Right ventricle myocardium inferior (tissue), 1 donor: ENCODE data around the gene MDK. TPM values are rescaled to one million over a fixed set of nuclear protein-coding genes. Genes with fewer than 3 reads are reported as not detected.

ENCODE experiments used
- ATAC-seq: fragments of 200-7000 bp; cut with Tn5 transposase; one replicate; pipeline ENCODE4 v1.9.1; 2020; ENCODE audit warnings: mild to moderate bottlenecking, moderate library complexity
- DNase-seq: peaks from one replicate; pipeline ENCODE4 v3.0.0; 2021; ENCODE audit errors: missing footprints
- intact Hi-C: fragments of 100-400 bp; cut with DNase I; formaldehyde crosslinking; loops from one replicate; pipeline ENCODE4 v1.11.0; 2022
- long read RNA-seq: library from polyadenylated mRNA; unstranded; transcript quantifications from one replicate; pipeline ENCODE4 v2.0.0, GENCODE V29; 2021
- total RNA-seq: library from RNA; stranded (reverse); fragmentation: NEBNext Ultra II Directional; extraction: Animal tissue kit (Norgen Biotek cat#: 25700); gene quantifications from one replicate; pipeline ENCODE4 v1.2.1, GENCODE V29; 2021
- donor health status: DM: no; HTN: yes; CAD: no; lungs with severe emphysema.

The MDK gene
- total RNA-seq, result 3.2 TPM
- long read RNA-seq, result 0 reads

GRCh38 chr11:46381048-46381818 is at the start of gene MDK:
Gene MDK, plus strand, starts transcription at chr11:46381669. Its CDS starts 389 bp downstream, at chr11:46382058.
- intact Hi-C loops, result no loop called here
- ATAC-seq (peak; percentile 5), DNase-seq (no peak)

- intact Hi-C loops, result no loop called here
- ATAC-seq, result no peak
- no peak for DNase-seq
Measured at GRCh38 chr11:46332093-46332567, 49.3 kb upstream of the MDK start.

- ATAC-seq, result no peak
- no peak for DNase-seq
- intact Hi-C loops, result no loop called here
Measured at GRCh38 chr11:46332568-46333393, 48.7 kb upstream of the MDK start.

- no peak for ATAC-seq
- intact Hi-C loops, result no loop called here
- DNase-seq, result no peak
Measured at GRCh38 chr11:46333394-46333947, 48.0 kb upstream of the MDK start.

- DNase-seq (no peak), ATAC-seq (no peak)
- intact Hi-C loops, result no loop called here
Measured at GRCh38 chr11:46334211-46334610, 47.3 kb upstream of the MDK start.

GRCh38 chr11:46335271-46335670 is 46.2 kb upstream of the MDK start:
- intact Hi-C loops, result no loop called here
- DNase-seq (no peak), ATAC-seq (no peak)

- intact Hi-C loops, result no loop called here
- DNase-seq (no peak), ATAC-seq (no peak)
Measured at GRCh38 chr11:46335890-46336562, 45.4 kb upstream of the MDK start.

- DNase-seq, result peak; percentile 80
- ATAC-seq, result no peak
- intact Hi-C loops, result no loop called here
Measured at GRCh38 chr11:46336563-46337180, 44.8 kb upstream of the MDK start.

GRCh38 chr11:46337626-46338345 is 43.7 kb upstream of the MDK start:
- intact Hi-C loops, result loop anchor here (2.0 kb wide), 1 partner anchor 21 kb away; no protein-coding TSS in a partner anchor
- DNase-seq (no peak), ATAC-seq (no peak)

GRCh38 chr11:46338636-46338987 is 42.9 kb upstream of the MDK start:
- DNase-seq (no peak), ATAC-seq (no peak)
- intact Hi-C loops, result loop anchor here (2.0 kb wide), 1 partner anchor 22 kb away; no protein-coding TSS in a partner anchor

- peak; percentile 82 for ATAC-seq
Measured at GRCh38 chr11:46338988-46339666, 42.3 kb upstream of the MDK start.

GRCh38 chr11:46339816-46340215 is 41.7 kb upstream of the MDK start:
- intact Hi-C loops, result loop anchor here (2.0 kb wide), 1 partner anchor 23 kb away; no protein-coding TSS in a partner anchor
- DNase-seq (peak; percentile 68), ATAC-seq (peak; percentile 77)

More at GRCh38 chr11:46338988-46339666, 42.3 kb upstream of the MDK start:
- intact Hi-C loops, result loop anchor here (2.0 kb wide), 1 partner anchor 22 kb away; no protein-coding TSS in a partner anchor
- peak; percentile 86 for DNase-seq

GRCh38 chr11:46341454-46341853 is 40.0 kb upstream of the MDK start:
- no peak for DNase-seq
- intact Hi-C loops, result no loop called here
- ATAC-seq, result no peak

- intact Hi-C loops, result no loop called here
- ATAC-seq, result no peak
- peak; percentile 72 for DNase-seq
Measured at GRCh38 chr11:46342239-46342638, 39.2 kb upstream of the MDK start.

GRCh38 chr11:46343520-46343919 is 37.9 kb upstream of the MDK start:
- ATAC-seq, result no peak
- intact Hi-C loops, result no loop called here
- DNase-seq, result no peak

GRCh38 chr11:46345131-46345597 is 36.3 kb upstream of the MDK start:
- peak; percentile 8 for ATAC-seq
- intact Hi-C loops, result no loop called here
- DNase-seq, result peak; percentile 87

GRCh38 chr11:46345881-46346484 is 35.5 kb upstream of the MDK start:
- intact Hi-C loops, result no loop called here
- ATAC-seq, result no peak
- peak; percentile 59 for DNase-seq
